ENCODE measurements around the gene BSDC1.

The BSDC1 gene

GRCh38 chr1:32336591-32336932, 57.7 kb downstream of the BSDC1 start:
- H3K9ac ChIP-seq (ENCODE audit: low read depth, low read length) = peak overlapping the region; percentile 2; the same call in 1 of the 2 replicates

GRCh38 chr1:32335790-32336590, 58.3 kb downstream of the BSDC1 start, which contains the start of gene MARCKSL1:
Gene MARCKSL1 (minus strand): TSS chr1:32336233. CDS start chr1:32336033, 200 bp downstream.
- ATAC-seq (ENCODE audit: insufficient read depth, low read depth) = peak; percentile 65
- Histone ChIP-seq H3K4me2 (ENCODE audit: insufficient read depth, low read length) (peak within 1 kb of the TSS; percentile 94), H2AFZ (ENCODE audit: low read depth, low read length) (peak within 1 kb of the TSS; percentile 54; the same call in 1 of the 2 replicates), H3K4me1 (ENCODE audit: insufficient read depth, low read length) (peaks cover 39% of the 10 kb centered on the region), H3K27me3 (ENCODE audit: insufficient read depth, low read length, poor library complexity) (no peaks in the 10 kb centered on the region), H3K36me3 (ENCODE audit: insufficient read depth, low read length) (peaks cover 41% of the 10 kb centered on the region), H3K79me2 (ENCODE audit: insufficient read depth, low read length) (peaks cover 42% of the 10 kb centered on the region), H3K9me3 (ENCODE audit: insufficient read depth, low read length, severe bottlenecking) (no peaks in the 10 kb centered on the region), H3K27ac (ENCODE audit: low read length) (peak within 1 kb of the TSS; percentile 81), H3K9ac (ENCODE audit: low read depth, low read length) (peak within 1 kb of the TSS; percentile 83), H4K20me1 (ENCODE audit: insufficient read depth, low read length) (peaks cover 53% of the 10 kb centered on the region), H3K4me3 (ENCODE audit: low read depth in 1 of 2, low read length in 2 of 2) (peak within 1 kb of the TSS; percentile 75 to 88)
- no peak for TF ChIP-seq EZH2 (IDR thresholded peaks at IDR 0.05; ENCODE audit: borderline replicate concordance, low read depth, low read length, severe bottlenecking)
- TF ChIP-seq, protein P1, sequence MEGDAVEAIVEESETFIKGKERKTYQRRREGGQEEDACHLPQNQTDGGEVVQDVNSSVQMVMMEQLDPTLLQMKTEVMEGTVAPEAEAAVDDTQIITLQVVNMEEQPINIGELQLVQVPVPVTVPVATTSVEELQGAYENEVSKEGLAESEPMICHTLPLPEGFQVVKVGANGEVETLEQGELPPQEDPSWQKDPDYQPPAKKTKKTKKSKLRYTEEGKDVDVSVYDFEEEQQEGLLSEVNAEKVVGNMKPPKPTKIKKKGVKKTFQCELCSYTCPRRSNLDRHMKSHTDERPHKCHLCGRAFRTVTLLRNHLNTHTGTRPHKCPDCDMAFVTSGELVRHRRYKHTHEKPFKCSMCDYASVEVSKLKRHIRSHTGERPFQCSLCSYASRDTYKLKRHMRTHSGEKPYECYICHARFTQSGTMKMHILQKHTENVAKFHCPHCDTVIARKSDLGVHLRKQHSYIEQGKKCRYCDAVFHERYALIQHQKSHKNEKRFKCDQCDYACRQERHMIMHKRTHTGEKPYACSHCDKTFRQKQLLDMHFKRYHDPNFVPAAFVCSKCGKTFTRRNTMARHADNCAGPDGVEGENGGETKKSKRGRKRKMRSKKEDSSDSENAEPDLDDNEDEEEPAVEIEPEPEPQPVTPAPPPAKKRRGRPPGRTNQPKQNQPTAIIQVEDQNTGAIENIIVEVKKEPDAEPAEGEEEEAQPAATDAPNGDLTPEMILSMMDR (IDR thresholded peaks at IDR 0.05; ENCODE audit: borderline replicate concordance, extremely low read depth, low read length, poor library complexity, severe bottlenecking) = no peak
- peak; percentile 88 for DNase-seq

More at GRCh38 chr1:32336591-32336932, 57.7 kb downstream of the BSDC1 start:
- no peak for ATAC-seq (ENCODE audit: insufficient read depth, low read depth)
- Histone ChIP-seq H3K36me3 (ENCODE audit: insufficient read depth, low read length) (peaks cover 35% of the 10 kb centered on the region), H3K4me2 (ENCODE audit: insufficient read depth, low read length) (peak overlapping the region; percentile 94), H3K27ac (ENCODE audit: low read length) (no peak overlapping the region), H3K9me3 (ENCODE audit: insufficient read depth, low read length, severe bottlenecking) (no peaks in the 10 kb centered on the region), H3K4me1 (ENCODE audit: insufficient read depth, low read length) (peaks cover 39% of the 10 kb centered on the region), H4K20me1 (ENCODE audit: insufficient read depth, low read length) (peaks cover 50% of the 10 kb centered on the region), H3K79me2 (ENCODE audit: insufficient read depth, low read length) (peaks cover 40% of the 10 kb centered on the region), H2AFZ (ENCODE audit: low read depth, low read length) (no peak overlapping the region), H3K27me3 (ENCODE audit: insufficient read depth, low read length, poor library complexity) (no peaks in the 10 kb centered on the region), H3K4me3 (ENCODE audit: low read depth in 1 of 2, low read length in 2 of 2) (peak overlapping the region in 1 of 2 experiments; percentile 18; a peak in 1 of 4 replicates)
- no peak for TF ChIP-seq EZH2 (IDR thresholded peaks at IDR 0.05; ENCODE audit: borderline replicate concordance, low read depth, low read length, severe bottlenecking)
- TF ChIP-seq, protein P1 (IDR thresholded peaks at IDR 0.05; ENCODE audit: borderline replicate concordance, extremely low read depth, low read length, poor library complexity, severe bottlenecking) = no peak
- DNase-seq = no peak

DNA sequence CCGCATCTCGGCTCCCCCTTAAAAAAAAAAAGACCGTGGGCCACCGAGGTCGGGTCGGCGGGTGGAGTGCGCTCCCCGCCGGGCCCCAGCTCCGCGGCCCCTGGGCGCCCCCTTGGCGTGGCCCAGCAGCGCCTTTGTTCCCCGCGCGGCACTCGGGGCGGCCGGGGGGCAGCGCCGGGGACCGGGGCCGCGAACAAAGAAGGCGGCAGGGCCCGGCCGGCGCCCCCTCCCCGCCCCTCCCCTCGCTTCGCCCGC, 58.8 kb downstream of the BSDC1 start:
- peak overlapping the region; percentile 83 for H3K9ac ChIP-seq (ENCODE audit: low read depth, low read length)
- no peak overlapping the region for H2AFZ ChIP-seq (ENCODE audit: low read depth, low read length)
- H3K27ac ChIP-seq (ENCODE audit: low read length) = peak overlapping the region; percentile 81
- peaks cover 46% of the 10 kb centered on the region for H3K36me3 ChIP-seq (ENCODE audit: insufficient read depth, low read length)
- peaks cover 39% of the 10 kb centered on the region for H3K4me1 ChIP-seq (ENCODE audit: insufficient read depth, low read length)
- DNase-seq (no peak), ATAC-seq (ENCODE audit: insufficient read depth, low read depth) (peak; percentile 12; the same call in 2 of the 3 replicates)
- H3K4me3 ChIP-seq (ENCODE audit: low read depth in 1 of 2, low read length in 2 of 2) = peak overlapping the region; percentile 75 to 88
- no peaks in the 10 kb centered on the region for H3K27me3 ChIP-seq (ENCODE audit: insufficient read depth, low read length, poor library complexity)
- H3K4me2 ChIP-seq (ENCODE audit: insufficient read depth, low read length) = peak overlapping the region; percentile 94
- peaks cover 53% of the 10 kb centered on the region for H4K20me1 ChIP-seq (ENCODE audit: insufficient read depth, low read length)
- H3K79me2 ChIP-seq (ENCODE audit: insufficient read depth, low read length) = peaks cover 42% of the 10 kb centered on the region
- TF ChIP-seq, protein P1 (IDR thresholded peaks at IDR 0.05; ENCODE audit: borderline replicate concordance, extremely low read depth, low read length, poor library complexity, severe bottlenecking) = no peak
- no peak for TF ChIP-seq EZH2 (IDR thresholded peaks at IDR 0.05; ENCODE audit: borderline replicate concordance, low read depth, low read length, severe bottlenecking)
- H3K9me3 ChIP-seq (ENCODE audit: insufficient read depth, low read length, severe bottlenecking) = no peaks in the 10 kb centered on the region

All from DND-41 (cell line).